MV-4-11 (cell line): ENCODE data around the gene KRTAP10-7.
"Not testable (repeated sequence)": the region's sequence is repeated elsewhere in the genome, so short reads cannot be mapped to it uniquely, and the experiment has no call there.

ENCODE experiments used
- DNase-seq: peaks from one replicate; lab custom pipeline; 2025; lab: John Stamatoyannopoulos, UW

The KRTAP10-7 gene

GRCh38 chr21:44600118-44600978 lies at the start of gene KRTAP10-7:
Gene KRTAP10-7, plus strand, starts transcription at chr21:44600597. Its CDS starts 25 bp downstream, at chr21:44600622.
- DNase-seq: not testable (repeated sequence)

- no peak for DNase-seq
These were observed 49.6 kb upstream of the KRTAP10-7 start for GRCh38 chr21:44550807-44551206.

GRCh38 chr21:44551340-44551961 lies 48.9 kb upstream of the KRTAP10-7 start, which contains the start of gene KRTAP10-2:
Gene KRTAP10-2, minus strand, starts transcription at chr21:44551505. Its CDS starts 47 bp downstream, at chr21:44551458.
- DNase-seq: no peak

GRCh38 chr21:44552136-44552535 lies 48.3 kb upstream of the KRTAP10-7 start:
- no peak for DNase-seq

GRCh38 chr21:44552681-44553080 lies 47.7 kb upstream of the KRTAP10-7 start:
- no peak for DNase-seq

GRCh38 chr21:44555200-44555875 lies 45.1 kb upstream of the KRTAP10-7 start:
- no peak for DNase-seq

- DNase-seq: peak; percentile 31
These were observed 43.5 kb upstream of the KRTAP10-7 start for GRCh38 chr21:44556879-44557278.

- no peak for DNase-seq
These were observed 42.7 kb upstream of the KRTAP10-7 start for GRCh38 chr21:44557491-44558328.

GRCh38 chr21:44558329-44558675 lies 42.1 kb upstream of the KRTAP10-7 start:
- not testable (repeated sequence) for DNase-seq

- no peak for DNase-seq
These were observed 41.7 kb upstream of the KRTAP10-7 start, which contains the start of gene KRTAP10-3 for GRCh38 chr21:44558695-44559094. Gene KRTAP10-3, minus strand, starts transcription at chr21:44558795. Its CDS starts 80 bp downstream, at chr21:44558715.

GRCh38 chr21:44564099-44564498 lies 36.3 kb upstream of the KRTAP10-7 start:
- DNase-seq: no peak

GRCh38 chr21:44564886-44565598 lies 35.4 kb upstream of the KRTAP10-7 start:
- no peak for DNase-seq

- DNase-seq: peak; percentile 86
These were observed 34.0 kb upstream of the KRTAP10-7 start for GRCh38 chr21:44566403-44566802.

- no peak for DNase-seq
These were observed 32.8 kb upstream of the KRTAP10-7 start for GRCh38 chr21:44567481-44568171.

- DNase-seq: no peak
These were observed 32.1 kb upstream of the KRTAP10-7 start for GRCh38 chr21:44568261-44568660.

- no peak for DNase-seq
These were observed 31.5 kb upstream of the KRTAP10-7 start for GRCh38 chr21:44568667-44569556.

- DNase-seq: no peak
These were observed 30.4 kb upstream of the KRTAP10-7 start for GRCh38 chr21:44569861-44570517.

GRCh38 chr21:44571296-44571695 lies 29.1 kb upstream of the KRTAP10-7 start:
- no peak for DNase-seq
